Retinal pigment epithelial cell (primary cell): ENCODE data around the gene ZSWIM7.

Source experiments
- DNase-seq: peaks from one replicate; pipeline ENCODE4 v3.0.0-alpha.2; 2010; ENCODE audit warnings: low read depth
- H3K4me3 ChIP-seq: 2 replicates; pipeline ENCODE4 v1.5.1; 2011; ENCODE audit warnings: mild to moderate bottlenecking, low read length, control low read depth, moderate library complexity
- TF ChIP-seq, protein P1 (sequence below): conservative IDR thresholded peaks from 2 replicates; pipeline ENCODE4 v1.5.1; 2011; ENCODE audit warnings: low read depth, low read length, control low read depth, inconsistent platforms

Gene ZSWIM7, protein sequence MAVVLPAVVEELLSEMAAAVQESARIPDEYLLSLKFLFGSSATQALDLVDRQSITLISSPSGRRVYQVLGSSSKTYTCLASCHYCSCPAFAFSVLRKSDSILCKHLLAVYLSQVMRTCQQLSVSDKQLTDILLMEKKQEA

DNA sequence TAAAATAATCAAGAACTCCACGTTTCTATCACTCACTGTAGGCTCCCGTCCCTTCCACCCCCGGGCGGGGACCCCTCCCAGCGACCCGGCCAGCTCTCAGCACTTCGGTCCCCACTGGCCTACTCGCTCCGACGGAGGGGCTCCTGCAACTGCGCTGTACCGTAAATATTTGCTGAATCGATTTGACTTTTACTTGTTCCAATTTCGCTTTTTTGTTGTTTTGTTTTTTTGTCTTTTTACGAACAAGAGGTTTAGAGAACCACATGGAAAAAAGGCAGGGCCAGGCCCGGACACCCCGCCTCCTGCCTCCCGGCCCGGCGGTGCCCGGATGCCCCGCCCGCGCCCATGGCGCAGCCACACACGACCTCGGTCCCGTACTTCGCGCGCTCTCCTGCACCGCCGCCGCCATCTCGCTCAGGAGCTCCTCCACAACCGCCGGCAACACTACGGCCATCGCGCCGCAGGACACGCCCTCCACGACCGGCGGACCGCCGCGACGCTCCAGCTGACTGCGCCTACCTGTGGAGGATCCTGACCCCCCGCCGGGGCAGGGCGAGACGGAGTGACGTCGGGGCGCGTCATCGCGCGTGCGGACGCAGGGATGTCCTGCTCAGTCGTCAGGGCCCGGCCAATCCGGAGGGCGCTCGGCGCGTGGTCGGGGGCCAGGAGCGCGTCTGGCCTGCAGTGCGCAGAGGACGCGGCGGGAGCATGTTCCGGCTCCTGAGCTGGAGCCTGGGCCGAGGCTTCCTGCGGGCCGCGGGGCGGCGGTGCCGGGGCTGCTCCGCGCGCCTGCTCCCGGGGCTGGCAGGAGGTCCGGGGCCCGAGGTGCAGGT is at the start of gene ZSWIM7, which contains the start of gene TTC19:
ZSWIM7 (minus strand) TSS at position 564 of the 833 bp plus-strand sequence; CDS start at position 454, 110 bp downstream.
TTC19 (plus strand) TSS at position 684 of the 833 bp plus-strand sequence; CDS start at position 709, 25 bp downstream.
- TF ChIP-seq, protein P1, sequence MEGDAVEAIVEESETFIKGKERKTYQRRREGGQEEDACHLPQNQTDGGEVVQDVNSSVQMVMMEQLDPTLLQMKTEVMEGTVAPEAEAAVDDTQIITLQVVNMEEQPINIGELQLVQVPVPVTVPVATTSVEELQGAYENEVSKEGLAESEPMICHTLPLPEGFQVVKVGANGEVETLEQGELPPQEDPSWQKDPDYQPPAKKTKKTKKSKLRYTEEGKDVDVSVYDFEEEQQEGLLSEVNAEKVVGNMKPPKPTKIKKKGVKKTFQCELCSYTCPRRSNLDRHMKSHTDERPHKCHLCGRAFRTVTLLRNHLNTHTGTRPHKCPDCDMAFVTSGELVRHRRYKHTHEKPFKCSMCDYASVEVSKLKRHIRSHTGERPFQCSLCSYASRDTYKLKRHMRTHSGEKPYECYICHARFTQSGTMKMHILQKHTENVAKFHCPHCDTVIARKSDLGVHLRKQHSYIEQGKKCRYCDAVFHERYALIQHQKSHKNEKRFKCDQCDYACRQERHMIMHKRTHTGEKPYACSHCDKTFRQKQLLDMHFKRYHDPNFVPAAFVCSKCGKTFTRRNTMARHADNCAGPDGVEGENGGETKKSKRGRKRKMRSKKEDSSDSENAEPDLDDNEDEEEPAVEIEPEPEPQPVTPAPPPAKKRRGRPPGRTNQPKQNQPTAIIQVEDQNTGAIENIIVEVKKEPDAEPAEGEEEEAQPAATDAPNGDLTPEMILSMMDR = no peak
- peak within 1 kb of the TSS; percentile 69 for H3K4me3 ChIP-seq
- DNase-seq = peak; percentile 77

DNA sequence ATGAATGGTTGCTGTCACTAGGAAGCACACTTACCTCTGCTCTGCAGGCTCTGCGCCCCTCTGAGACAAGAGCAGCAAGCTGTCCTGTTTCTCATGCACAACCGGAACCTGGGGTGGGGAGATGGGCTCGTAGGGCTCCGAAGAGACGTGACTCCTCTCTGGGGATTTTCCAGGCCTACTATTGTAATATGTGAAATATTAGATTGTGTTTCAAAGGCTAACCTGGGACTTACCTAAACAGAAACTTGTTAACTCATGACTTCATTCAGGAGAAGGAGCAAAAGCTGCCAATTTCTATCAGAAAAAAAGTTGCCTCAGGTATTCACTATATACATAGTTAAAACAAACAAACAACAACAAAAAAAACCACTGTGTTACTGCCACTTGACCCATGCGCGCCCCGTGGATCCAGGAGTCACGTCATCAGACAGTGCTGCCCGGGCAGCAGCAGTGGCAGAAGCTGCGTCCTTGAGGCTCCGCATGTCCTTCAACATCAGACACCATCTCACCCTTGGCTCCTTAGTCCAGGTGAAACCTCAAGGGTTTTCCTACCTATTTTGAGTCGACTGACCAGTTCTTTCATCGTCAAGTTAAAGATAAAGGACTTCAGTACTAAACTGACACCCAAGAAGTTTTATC is 49.4 kb upstream of the ZSWIM7 start:
- TF ChIP-seq, protein P1 = no peak
- H3K4me3 ChIP-seq = no peak overlapping the region
- DNase-seq = no peak

DNA sequence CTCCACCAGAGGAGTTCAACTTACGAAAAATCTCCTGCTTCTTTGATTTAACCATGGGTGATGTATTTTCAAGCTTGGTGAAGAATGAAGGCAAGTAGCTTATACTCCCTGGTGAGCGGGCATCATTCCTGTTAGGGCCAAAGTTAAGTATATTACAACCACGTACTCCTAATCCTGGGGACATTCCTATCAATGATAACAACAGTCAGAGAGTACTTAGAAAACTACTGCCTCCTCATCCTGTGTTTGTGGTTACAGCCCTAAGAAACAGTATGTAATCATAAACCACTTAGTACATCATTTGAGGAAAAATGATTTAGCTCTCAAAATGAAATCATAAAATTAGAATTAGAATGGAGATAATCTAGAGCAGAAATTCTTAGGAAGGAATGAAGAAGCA is 47.5 kb upstream of the ZSWIM7 start:
- TF ChIP-seq, protein P1 = no peak
- no peak for DNase-seq
- H3K4me3 ChIP-seq = no peak overlapping the region

DNA sequence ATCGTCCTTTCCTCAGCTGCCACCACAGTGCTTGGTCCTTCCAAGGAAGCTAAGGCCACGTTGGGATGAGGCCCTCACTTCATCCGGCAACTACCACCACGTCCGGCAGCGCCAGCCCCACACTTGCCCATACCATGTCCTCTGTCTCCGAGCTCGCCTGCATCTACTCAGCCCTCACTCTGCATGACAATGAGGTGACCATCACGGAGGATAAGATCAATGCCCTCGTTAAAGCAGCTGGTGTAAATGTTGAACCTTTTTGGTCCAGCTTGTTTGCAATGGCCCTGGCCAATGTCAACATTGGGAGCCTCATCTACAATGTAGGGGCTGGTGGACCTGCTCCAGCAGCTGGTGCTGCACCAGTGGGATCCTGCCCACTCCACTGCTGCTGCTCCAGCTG is 45.0 kb upstream of the ZSWIM7 start:
- DNase-seq = no peak

DNA sequence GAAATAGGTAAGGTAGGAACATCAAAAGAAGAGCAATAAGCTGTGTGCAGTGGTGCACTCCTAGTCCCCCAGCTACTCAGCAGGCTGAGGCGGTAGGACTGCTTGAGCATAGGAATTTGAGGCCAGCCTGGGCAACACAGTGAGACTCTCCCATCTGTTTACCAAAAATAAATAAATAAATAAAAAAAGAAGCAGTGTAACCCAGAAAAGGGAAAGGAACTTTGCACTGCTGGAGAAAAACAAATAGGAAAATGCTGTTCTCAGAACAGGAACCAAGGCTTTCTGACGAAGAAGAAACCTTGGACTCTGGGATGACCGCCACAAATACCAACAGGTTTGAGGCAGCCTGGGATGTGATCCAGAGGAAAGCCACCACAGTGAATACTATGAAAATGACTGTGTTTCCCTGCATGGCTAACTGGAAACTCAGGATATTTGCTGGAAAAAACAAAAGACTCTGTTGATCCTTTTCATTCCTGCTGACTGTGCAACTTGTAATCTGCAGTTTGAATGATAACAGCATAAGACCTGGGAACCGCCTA is 41.3 kb upstream of the ZSWIM7 start:
- peak; percentile 23 for DNase-seq
- TF ChIP-seq, protein P1 = no peak
- no peak overlapping the region for H3K4me3 ChIP-seq

More for the DNA sequence above, 45.0 kb upstream of the ZSWIM7 start:
- no peak overlapping the region for H3K4me3 ChIP-seq
- TF ChIP-seq, protein P1 = no peak

DNA sequence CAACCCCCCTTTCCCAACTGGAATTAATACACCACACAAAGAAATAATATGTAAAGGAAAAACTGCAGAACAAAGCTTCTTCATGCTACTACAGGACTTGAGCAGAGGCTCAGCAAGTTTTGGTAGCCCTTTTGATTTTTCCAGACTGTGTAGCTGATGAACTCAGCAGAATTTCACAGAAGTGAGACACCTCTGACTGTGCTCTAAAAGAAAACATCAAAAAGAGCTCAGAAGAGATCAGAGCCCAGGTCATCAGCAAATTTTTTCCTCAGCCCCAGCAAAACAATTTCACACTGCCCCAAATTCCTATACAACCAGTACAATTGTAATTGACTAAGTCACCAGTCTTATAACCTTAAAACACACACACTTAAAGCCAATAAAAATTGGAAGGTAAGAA is 38.1 kb upstream of the ZSWIM7 start:
- TF ChIP-seq, protein P1 = no peak
- H3K4me3 ChIP-seq = no peak overlapping the region
- DNase-seq = no peak
